T-helper 2 cell treated with Interferon-gamma antibody and Interleukin-4, amounts not matched to agents 5 μg/mL and 100 μg/mL, for 36 hours (primary cell): ENCODE data around the gene CCNF.
"Not testable (repeated sequence)": the region's sequence is repeated elsewhere in the genome, so short reads cannot be mapped to it uniquely, and the experiment has no call there.

Experiments used
- DNase-seq: peaks from one replicate; pipeline ENCODE4 v3.0.0; 2021; ENCODE audit warnings: low spot score
- H3K27ac Mint-ChIP-seq: one replicate; pipeline ENCODE4 v1.8.0; 2021; ENCODE audit warnings: mild to moderate bottlenecking, mixed read lengths
- H3K27me3 Mint-ChIP-seq: one replicate; pipeline ENCODE4 v1.8.0; 2021; ENCODE audit warnings: low read depth, mixed read lengths
- H3K36me3 Mint-ChIP-seq: one replicate; pipeline ENCODE4 v1.8.0; 2021; ENCODE audit warnings: low read depth, mixed read lengths
- H3K4me1 Mint-ChIP-seq: one replicate; pipeline ENCODE4 v1.8.0; 2021; ENCODE audit warnings: low read depth, mixed read lengths
- H3K4me3 Mint-ChIP-seq: one replicate; pipeline ENCODE4 v1.8.0; 2022; ENCODE audit warnings: mild to moderate bottlenecking, moderate library complexity, mixed read lengths
- H3K9me3 Mint-ChIP-seq: one replicate; pipeline ENCODE4 v1.8.0; 2021; ENCODE audit warnings: mixed read lengths

CCNF gene

GRCh38 chr16:2422123-2422867 lies 7.0 kb upstream of the CCNF start:
- H3K27ac Mint-ChIP-seq: no peak overlapping the region
- no peak overlapping the region for H3K4me3 Mint-ChIP-seq

DNA sequence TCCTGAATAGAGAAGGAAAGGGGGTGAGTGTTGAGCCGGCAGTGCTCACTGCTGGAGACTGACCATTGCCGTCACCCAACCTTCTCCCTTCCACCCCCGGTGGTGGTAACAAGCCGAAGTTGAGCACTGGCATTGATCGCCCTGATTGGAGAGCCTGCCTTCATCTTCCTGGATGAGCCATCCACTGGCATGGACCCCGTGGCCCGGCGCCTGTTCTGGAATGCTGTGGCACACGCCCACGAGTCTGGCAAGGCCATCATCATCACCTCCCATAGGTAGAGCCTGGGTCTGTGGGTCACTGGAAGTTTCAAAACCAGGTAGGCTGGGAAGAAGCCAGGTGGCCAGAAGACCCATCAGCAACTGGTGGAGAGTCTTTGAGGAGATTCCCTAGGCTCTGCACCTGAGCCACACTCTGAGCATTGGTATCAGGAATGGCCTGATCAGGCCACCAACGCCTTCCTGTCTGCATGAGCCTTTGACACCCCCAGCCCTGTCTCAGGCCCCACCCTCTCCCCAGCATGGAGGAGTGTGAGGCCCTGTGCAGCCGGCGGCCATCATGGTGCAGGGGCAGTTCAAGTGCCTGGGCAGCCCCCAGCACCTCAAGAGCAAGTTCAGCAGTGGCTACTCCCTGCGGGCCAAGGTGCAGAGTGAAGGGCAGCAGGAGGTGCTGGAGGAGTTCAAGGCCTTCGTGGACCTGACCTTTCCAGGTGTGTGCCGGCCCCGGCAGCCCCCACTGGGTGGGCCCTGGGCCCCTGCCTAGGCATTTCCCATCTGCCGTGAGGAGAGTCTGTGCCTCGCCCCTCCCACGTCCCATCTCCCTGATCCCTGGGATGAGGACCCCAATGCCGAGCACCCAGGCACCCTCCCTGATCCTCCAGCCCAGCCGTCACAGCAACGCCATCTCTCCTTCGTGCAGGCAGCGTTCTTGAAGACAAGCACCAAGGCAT lies 4.9 kb upstream of the CCNF start:
- no peaks in the 10 kb centered on the region for H3K9me3 Mint-ChIP-seq
- H3K36me3 Mint-ChIP-seq: no peaks in the 10 kb centered on the region
- no peak overlapping the region for H3K4me3 Mint-ChIP-seq
- H3K4me1 Mint-ChIP-seq: peaks cover 13% of the 10 kb centered on the region
- H3K27ac Mint-ChIP-seq: no peak overlapping the region
- DNase-seq: no peak
- H3K27me3 Mint-ChIP-seq: peaks cover 7% of the 10 kb centered on the region

More at GRCh38 chr16:2422123-2422867, 7.0 kb upstream of the CCNF start:
- Mint-ChIP-seq H3K36me3 (no peaks in the 10 kb centered on the region), H3K27me3 (peaks cover 7% of the 10 kb centered on the region), H3K9me3 (no peaks in the 10 kb centered on the region), H3K4me1 (peaks cover 3% of the 10 kb centered on the region)
- DNase-seq: no peak

GRCh38 chr16:2425008-2425518 lies 4.2 kb upstream of the CCNF start:
- no peak for DNase-seq
- Mint-ChIP-seq H3K27me3 (peaks cover 7% of the 10 kb centered on the region), H3K4me3 (no peak overlapping the region), H3K9me3 (no peaks in the 10 kb centered on the region), H3K27ac (no peak overlapping the region), H3K4me1 (peaks cover 15% of the 10 kb centered on the region), H3K36me3 (peaks cover 3% of the 10 kb centered on the region)

DNA sequence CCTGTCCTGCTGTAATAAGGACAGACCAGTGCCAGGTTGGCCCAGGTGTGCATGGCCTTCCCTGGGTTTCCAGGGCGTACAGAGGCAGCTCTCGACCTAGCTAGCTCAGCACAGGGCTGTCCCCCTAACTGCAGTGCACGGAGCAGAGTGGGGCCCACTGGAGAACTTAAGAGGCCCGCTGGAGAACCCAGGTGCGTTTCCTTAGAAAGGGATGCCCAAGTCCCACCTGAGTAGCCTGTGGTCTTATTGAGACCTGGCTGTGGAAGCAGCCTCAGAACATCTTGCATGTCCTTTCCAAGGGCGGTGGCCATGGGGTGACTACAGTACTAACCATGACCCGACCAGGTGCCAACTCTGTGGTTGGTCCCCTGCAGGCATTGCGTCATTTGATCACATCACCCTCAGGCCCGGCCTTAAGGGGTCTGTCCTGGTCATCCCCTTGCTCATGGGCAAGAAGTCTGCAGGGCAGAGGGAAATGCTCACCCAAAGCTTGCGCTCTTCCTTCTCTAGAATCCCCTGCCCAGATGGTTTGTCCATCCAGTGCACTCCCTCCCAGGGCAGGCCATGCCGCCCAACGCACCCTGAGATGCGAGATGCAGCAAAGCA lies 3.3 kb upstream of the CCNF start:
- Mint-ChIP-seq H3K4me3 (no peak overlapping the region), H3K4me1 (peaks cover 23% of the 10 kb centered on the region), H3K36me3 (peaks cover 11% of the 10 kb centered on the region), H3K27me3 (peaks cover under 1% of the 10 kb centered on the region), H3K9me3 (no peaks in the 10 kb centered on the region), H3K27ac (no peak overlapping the region)
- DNase-seq: no peak

- Mint-ChIP-seq H3K4me3 (peak overlapping the region; percentile 90), H3K27me3 (no peaks in the 10 kb centered on the region), H3K9me3 (no peaks in the 10 kb centered on the region), H3K4me1 (peaks cover 24% of the 10 kb centered on the region), H3K36me3 (peaks cover 12% of the 10 kb centered on the region), H3K27ac (no peak overlapping the region)
- no peak for DNase-seq
Observed at GRCh38 chr16:2426941-2427361, 2.3 kb upstream of the CCNF start.

DNA sequence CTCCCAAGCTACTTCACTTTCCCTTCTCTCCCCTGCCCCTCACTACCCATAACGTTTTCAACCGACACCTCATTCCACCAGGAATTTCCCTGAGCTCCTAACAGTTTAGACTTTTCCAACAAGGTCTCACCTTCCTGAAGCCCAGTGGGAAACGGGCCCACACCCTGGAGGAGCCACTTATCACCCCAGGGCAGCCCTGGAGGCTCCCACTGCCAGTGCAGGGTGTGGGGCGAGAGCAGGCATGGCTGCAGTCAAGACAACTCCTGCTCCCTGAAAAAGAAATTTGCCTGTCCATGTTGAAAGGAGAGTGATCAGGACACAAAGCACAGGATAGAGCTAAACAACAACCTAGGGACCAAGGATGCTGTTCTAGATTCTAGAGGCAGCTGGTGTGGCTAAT lies 1.7 kb upstream of the CCNF start:
- Mint-ChIP-seq H3K9me3 (no peaks in the 10 kb centered on the region), H3K4me1 (peaks cover 24% of the 10 kb centered on the region), H3K27me3 (no peaks in the 10 kb centered on the region), H3K36me3 (peaks cover 15% of the 10 kb centered on the region), H3K27ac (no peak overlapping the region), H3K4me3 (peak overlapping the region; percentile 90)
- DNase-seq: no peak

GRCh38 chr16:2428051-2428783 lies 1.0 kb upstream of the CCNF start:
- Mint-ChIP-seq H3K4me1 (peaks cover 24% of the 10 kb centered on the region), H3K27me3 (no peaks in the 10 kb centered on the region), H3K4me3 (peak overlapping the region; percentile 90), H3K36me3 (peaks cover 22% of the 10 kb centered on the region), H3K27ac (peak overlapping the region; percentile 89), H3K9me3 (no peaks in the 10 kb centered on the region)
- DNase-seq: no peak

DNA sequence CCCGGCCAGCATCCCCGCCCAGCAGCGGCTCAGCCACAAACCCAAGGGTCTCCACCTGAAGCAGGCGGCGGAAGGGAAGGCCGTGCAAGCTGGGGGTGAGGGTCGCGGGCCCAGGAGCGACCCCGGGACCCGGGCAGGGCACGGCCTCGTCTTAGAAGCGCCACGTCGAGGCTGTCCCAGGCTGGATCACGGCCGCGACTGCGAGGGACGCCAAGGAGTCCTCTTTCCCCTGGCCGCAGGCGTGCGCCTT lies 538 bp upstream of the CCNF start:
- peak overlapping the region; percentile 89 for H3K27ac Mint-ChIP-seq
- H3K4me3 Mint-ChIP-seq: peak overlapping the region; percentile 90
- no peak for DNase-seq
- peaks cover 24% of the 10 kb centered on the region for H3K4me1 Mint-ChIP-seq
- H3K36me3 Mint-ChIP-seq: peaks cover 27% of the 10 kb centered on the region
- no peaks in the 10 kb centered on the region for H3K9me3 Mint-ChIP-seq
- H3K27me3 Mint-ChIP-seq: no peaks in the 10 kb centered on the region

- no peak for DNase-seq
- peaks cover 33% of the 10 kb centered on the region for H3K36me3 Mint-ChIP-seq
- peak overlapping the region; percentile 99 for H3K4me3 Mint-ChIP-seq
- H3K27me3 Mint-ChIP-seq: no peaks in the 10 kb centered on the region
- no peaks in the 10 kb centered on the region for H3K9me3 Mint-ChIP-seq
- H3K4me1 Mint-ChIP-seq: peaks cover 24% of the 10 kb centered on the region
- H3K27ac Mint-ChIP-seq: peak overlapping the region; percentile 73
Observed at GRCh38 chr16:2429771-2430663, 770 bp downstream of the CCNF start.

- Mint-ChIP-seq H3K9me3 (no peaks in the 10 kb centered on the region), H3K27ac (no peak overlapping the region), H3K4me3 (no peak overlapping the region), H3K4me1 (peaks cover 21% of the 10 kb centered on the region), H3K36me3 (peaks cover 48% of the 10 kb centered on the region), H3K27me3 (no peaks in the 10 kb centered on the region)
- no peak for DNase-seq
Observed at GRCh38 chr16:2432286-2432685, 3.0 kb downstream of the CCNF start.

DNA sequence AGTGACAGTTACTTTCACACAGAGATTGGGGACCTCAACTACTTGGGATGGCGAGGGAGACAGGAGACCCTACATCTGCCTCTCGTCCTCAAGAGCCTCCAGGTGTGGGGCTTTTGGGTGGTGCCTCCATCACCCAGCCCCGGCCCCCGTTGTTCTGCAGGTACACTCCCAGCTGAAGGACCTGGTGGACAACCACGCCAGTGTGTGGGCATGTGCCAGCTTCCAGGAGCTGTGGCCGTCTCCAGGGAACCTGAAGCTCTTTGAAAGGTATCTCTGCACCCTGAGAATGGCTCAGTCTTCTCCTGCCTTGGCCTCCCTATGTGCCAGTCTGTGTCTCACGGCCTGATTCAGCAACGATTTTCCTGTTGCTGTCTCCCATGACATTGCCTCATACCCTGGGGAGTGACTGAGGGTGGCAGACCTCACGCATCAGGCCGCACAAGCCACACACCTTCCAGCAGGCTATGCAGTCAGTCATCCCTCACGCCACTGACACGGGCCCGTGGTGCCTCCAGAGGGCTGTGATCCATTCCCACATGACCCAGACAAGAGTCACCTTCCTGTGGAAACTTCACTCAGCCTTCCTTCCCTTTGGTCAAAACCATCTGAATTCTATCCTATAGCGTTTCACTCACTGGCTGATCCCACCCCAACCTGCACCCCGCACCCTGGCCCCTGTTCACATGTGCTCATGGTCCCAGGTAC lies 3.7 kb downstream of the CCNF start:
- H3K27me3 Mint-ChIP-seq: no peaks in the 10 kb centered on the region
- H3K9me3 Mint-ChIP-seq: no peaks in the 10 kb centered on the region
- peaks cover 52% of the 10 kb centered on the region for H3K36me3 Mint-ChIP-seq
- H3K27ac Mint-ChIP-seq: no peak overlapping the region
- H3K4me1 Mint-ChIP-seq: peaks cover 16% of the 10 kb centered on the region
- no peak overlapping the region for H3K4me3 Mint-ChIP-seq
- DNase-seq: no peak

DNA sequence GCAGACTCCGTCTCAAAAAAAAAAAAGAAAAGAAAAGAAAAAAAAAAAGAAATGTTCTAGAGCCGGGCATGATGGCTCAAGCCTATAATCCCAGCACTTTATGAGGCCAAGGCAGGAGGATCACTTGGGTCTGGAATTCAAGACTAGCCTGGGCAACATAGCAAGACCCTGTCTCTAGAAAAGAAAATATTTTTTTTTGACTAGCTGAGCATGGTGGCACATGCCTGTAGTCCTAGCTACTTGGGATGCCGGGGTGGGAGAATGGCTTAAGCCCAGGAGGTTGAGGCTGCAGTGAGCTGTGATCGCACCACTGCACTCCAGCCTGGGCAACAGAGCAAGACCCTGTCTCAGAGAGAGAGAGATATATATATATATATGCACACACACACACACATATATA lies 6.0 kb downstream of the CCNF start:
- not testable (repeated sequence) for H3K27ac Mint-ChIP-seq, H3K9me3 Mint-ChIP-seq, H3K27me3 Mint-ChIP-seq, DNase-seq, H3K4me3 Mint-ChIP-seq
- Mint-ChIP-seq H3K4me1 (peaks cover 12% of the 10 kb centered on the region), H3K36me3 (peaks cover 63% of the 10 kb centered on the region)
